Epithelial cell of esophagus (primary cell): ENCODE results near the gene NEUROD2.

Experiments used
- DNase-seq: peaks from one replicate; pipeline ENCODE4 v3.0.0; 2010; ENCODE audit warnings: low read depth
- H3K4me3 ChIP-seq: 2 replicates; pipeline ENCODE4 v1.5.1; 2011; ENCODE audit warnings: mild to moderate bottlenecking, low read length, control low read depth
- TF ChIP-seq, protein P1 (sequence below): IDR thresholded peaks from 2 replicates; pipeline ENCODE4 v1.5.1; 2011; ENCODE audit warnings: low read depth, mild to moderate bottlenecking, low read length, control low read depth, inconsistent platforms; ENCODE audit not compliant: insufficient read depth; ENCODE audit errors: missing control alignments

Gene NEUROD2

DNA sequence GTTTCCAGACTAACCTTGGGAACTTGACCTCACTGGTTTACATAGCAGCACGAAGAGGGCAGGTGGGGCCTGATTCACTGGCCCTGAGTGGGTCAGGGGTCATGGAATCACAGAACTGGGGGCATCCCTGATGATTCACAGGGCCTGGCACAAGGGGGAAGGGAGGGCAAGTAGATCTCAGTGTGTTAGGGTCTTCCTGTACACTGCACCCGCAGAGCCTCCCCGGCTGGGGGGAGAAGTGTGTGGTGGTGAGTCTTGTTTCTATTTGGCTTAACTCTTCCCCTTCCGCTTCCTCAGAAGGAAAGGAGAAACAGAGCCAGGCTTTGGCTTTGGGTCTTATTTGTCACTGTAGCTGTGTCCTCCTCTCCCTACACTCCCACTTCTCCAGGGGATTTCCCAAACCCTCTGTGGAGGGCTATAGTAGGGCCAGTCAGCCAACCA, 32.9 kb upstream of the NEUROD2 start:
- no peak for DNase-seq
- H3K4me3 ChIP-seq = no peak overlapping the region
- TF ChIP-seq, protein P1, sequence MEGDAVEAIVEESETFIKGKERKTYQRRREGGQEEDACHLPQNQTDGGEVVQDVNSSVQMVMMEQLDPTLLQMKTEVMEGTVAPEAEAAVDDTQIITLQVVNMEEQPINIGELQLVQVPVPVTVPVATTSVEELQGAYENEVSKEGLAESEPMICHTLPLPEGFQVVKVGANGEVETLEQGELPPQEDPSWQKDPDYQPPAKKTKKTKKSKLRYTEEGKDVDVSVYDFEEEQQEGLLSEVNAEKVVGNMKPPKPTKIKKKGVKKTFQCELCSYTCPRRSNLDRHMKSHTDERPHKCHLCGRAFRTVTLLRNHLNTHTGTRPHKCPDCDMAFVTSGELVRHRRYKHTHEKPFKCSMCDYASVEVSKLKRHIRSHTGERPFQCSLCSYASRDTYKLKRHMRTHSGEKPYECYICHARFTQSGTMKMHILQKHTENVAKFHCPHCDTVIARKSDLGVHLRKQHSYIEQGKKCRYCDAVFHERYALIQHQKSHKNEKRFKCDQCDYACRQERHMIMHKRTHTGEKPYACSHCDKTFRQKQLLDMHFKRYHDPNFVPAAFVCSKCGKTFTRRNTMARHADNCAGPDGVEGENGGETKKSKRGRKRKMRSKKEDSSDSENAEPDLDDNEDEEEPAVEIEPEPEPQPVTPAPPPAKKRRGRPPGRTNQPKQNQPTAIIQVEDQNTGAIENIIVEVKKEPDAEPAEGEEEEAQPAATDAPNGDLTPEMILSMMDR = no peak

- TF ChIP-seq, protein P1 = no peak
- no peak for DNase-seq
- H3K4me3 ChIP-seq = no peak overlapping the region
Observed at GRCh38 chr17:39639566-39640458, 32.1 kb upstream of the NEUROD2 start.

DNA sequence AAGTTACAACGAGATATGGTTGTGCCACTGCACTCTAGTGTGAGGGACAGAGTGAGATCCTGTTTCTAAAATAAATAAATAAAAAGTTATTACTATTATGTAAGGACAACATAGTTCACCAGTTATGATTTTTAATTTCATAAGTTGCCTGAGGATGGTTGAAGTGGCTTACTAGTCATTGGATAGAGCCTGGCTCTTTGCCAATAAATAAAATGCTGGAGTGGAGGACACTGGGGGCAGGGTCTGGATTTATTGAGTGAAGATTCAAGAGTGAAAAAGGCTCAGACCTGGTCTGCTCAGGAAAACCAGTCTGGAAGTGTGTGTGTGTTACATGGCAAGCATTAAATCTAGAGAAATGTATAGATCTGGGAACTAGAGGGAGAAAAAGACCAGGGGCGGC, 31.3 kb upstream of the NEUROD2 start:
- TF ChIP-seq, protein P1 = no peak
- no peak overlapping the region for H3K4me3 ChIP-seq
- DNase-seq = no peak

- TF ChIP-seq, protein P1 = no peak
- H3K4me3 ChIP-seq = peak overlapping the region; percentile 95
- DNase-seq = no peak
Observed at GRCh38 chr17:39638317-39638716, 30.6 kb upstream of the NEUROD2 start.

GRCh38 chr17:39636927-39637736, 29.4 kb upstream of the NEUROD2 start, which contains the start of gene STARD3:
Gene STARD3 (plus strand): TSS chr17:39637144. CDS start chr17:39653532, 16,388 bp downstream.
- DNase-seq = peak; percentile 90
- TF ChIP-seq, protein P1 = no peak
- H3K4me3 ChIP-seq = peak within 1 kb of the TSS; percentile 95

DNA sequence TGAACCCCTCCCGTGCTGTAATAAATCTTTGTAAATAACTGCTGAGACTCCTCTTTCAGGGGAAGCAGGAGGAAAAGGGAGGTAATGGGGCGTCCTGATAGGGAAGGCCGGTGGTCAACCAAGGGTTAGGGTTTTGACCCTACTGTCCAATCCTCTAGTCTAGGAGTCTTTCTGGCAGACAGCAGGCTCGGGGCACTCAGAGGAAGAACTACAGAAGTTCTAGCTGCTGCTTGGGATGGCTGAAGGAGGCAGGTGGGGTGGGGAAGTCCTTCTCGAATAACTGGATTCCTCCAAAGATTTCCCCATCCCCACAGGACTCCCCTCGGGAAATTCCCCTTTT, 28.8 kb upstream of the NEUROD2 start:
- no peak for DNase-seq
- TF ChIP-seq, protein P1 = no peak
- peak overlapping the region; percentile 95 for H3K4me3 ChIP-seq
